Loucy (cell line): Measurements from ENCODE around the gene WBP2.

ENCODE experiments used
- H2AFZ ChIP-seq: fragments of 200-600 bp; sonication (generic); 2 replicates; pipeline ENCODE4 v1.6.0; 2016; ENCODE audit warnings: antibody characterized with exemption, mild to moderate bottlenecking, low read length, moderate library complexity
- H3F3A ChIP-seq: fragments of 200-600 bp; 2 replicates; pipeline ENCODE4 v1.6.0; 2016; ENCODE audit warnings: antibody characterized with exemption, low read depth, mild to moderate bottlenecking
- H3K27me3 ChIP-seq: fragments of 200-600 bp; sonication (generic); 2 replicates; pipeline ENCODE4 v1.6.1; 2014; ENCODE audit warnings: low read length, mild to moderate bottlenecking; ENCODE audit not compliant: insufficient read depth, poor library complexity, severe bottlenecking
- H3K36me3 ChIP-seq: fragments of 200-600 bp; sonication (generic); 2 replicates; pipeline ENCODE4 v1.6.1; 2016; ENCODE audit warnings: low read length; ENCODE audit not compliant: insufficient read depth
- H3K4me1 ChIP-seq: fragments of 200-600 bp; sonication (generic); 2 replicates; pipeline ENCODE4 v1.5.1; 2014; ENCODE audit warnings: low read length, mild to moderate bottlenecking; ENCODE audit not compliant: insufficient read depth, poor library complexity, severe bottlenecking
- H3K4me2 ChIP-seq: fragments of 200-600 bp; sonication (generic); 2 replicates; pipeline ENCODE4 v1.6.0; 2014; ENCODE audit warnings: antibody characterized with exemption, low read length, low read depth, mild to moderate bottlenecking; ENCODE audit not compliant: poor library complexity, severe bottlenecking
- H3K4me3 ChIP-seq: fragments of 200-600 bp; sonication (generic); 2 replicates; pipeline ENCODE4 v1.5.1; 2014; ENCODE audit warnings: low read length, mild to moderate bottlenecking, mixed read lengths; ENCODE audit not compliant: poor library complexity, severe bottlenecking
- H3K79me2 ChIP-seq: fragments of 200-600 bp; sonication (generic); 2 replicates; pipeline ENCODE4 v1.6.1; 2014; ENCODE audit warnings: low read length; ENCODE audit not compliant: insufficient read depth
- H3K9ac ChIP-seq: fragments of 200-600 bp; sonication (generic); 2 replicates; pipeline ENCODE4 v1.6.0; 2014; ENCODE audit warnings: mild to moderate bottlenecking, low read depth, low read length, moderate library complexity; ENCODE audit not compliant: poor library complexity, severe bottlenecking
- H3K9me2 ChIP-seq: fragments of 200-600 bp; sonication (generic); replicated peaks from 2 replicates; pipeline ENCODE4 v1.6.1; 2016; ENCODE audit warnings: low read depth, low read length, mixed read lengths
- H3K9me3 ChIP-seq: fragments of 200-600 bp; sonication (generic); 2 replicates; pipeline ENCODE4 v1.6.1; 2014; ENCODE audit warnings: mild to moderate bottlenecking, antibody characterized with exemption, low read length, low read depth; ENCODE audit not compliant: insufficient read depth
- H4K20me1 ChIP-seq: fragments of 200-600 bp; sonication (generic); 2 replicates; pipeline ENCODE4 v1.6.0; 2014; ENCODE audit warnings: antibody characterized with exemption, low read length, mild to moderate bottlenecking; ENCODE audit not compliant: insufficient read depth, poor library complexity, severe bottlenecking
- CTCF ChIP-seq: fragments of 200-600 bp; sonication (generic); conservative IDR thresholded peaks from 2 replicates; pipeline ENCODE4 v1.5.1; 2014; ENCODE audit warnings: mild to moderate bottlenecking, antibody characterized with exemption, low read length
- EZH2phosphoT487 ChIP-seq: fragments of 200-600 bp; IDR thresholded peaks from 2 replicates; pipeline ENCODE4 v1.6.1; 2018; ENCODE audit warnings: antibody characterized with exemption, mild to moderate bottlenecking, moderate library complexity, borderline replicate concordance

WBP2 gene

GRCh38 chr17:75823257-75824041 is 31.7 kb downstream of the WBP2 start:
- H3K4me2 ChIP-seq: no peak overlapping the region
- H3K4me3 ChIP-seq: no peak overlapping the region
- no peaks in the 10 kb centered on the region for H3K9me3 ChIP-seq
- peaks cover 6% of the 10 kb centered on the region for H4K20me1 ChIP-seq
- H3K27me3 ChIP-seq: no peaks in the 10 kb centered on the region
- peaks cover 66% of the 10 kb centered on the region; the same call in 1 of the 2 replicates for H3K36me3 ChIP-seq
- H3K4me1 ChIP-seq: peaks cover 5% of the 10 kb centered on the region
- no peaks in the 10 kb centered on the region for H3K79me2 ChIP-seq
- TF ChIP-seq EZH2phosphoT487 (no peak), CTCF (no peak)
- no peaks in the 10 kb centered on the region for H3F3A ChIP-seq
- no peak overlapping the region for H3K9ac ChIP-seq
- no peaks in the 10 kb centered on the region for H3K9me2 ChIP-seq
- H2AFZ ChIP-seq: no peak overlapping the region

DNA sequence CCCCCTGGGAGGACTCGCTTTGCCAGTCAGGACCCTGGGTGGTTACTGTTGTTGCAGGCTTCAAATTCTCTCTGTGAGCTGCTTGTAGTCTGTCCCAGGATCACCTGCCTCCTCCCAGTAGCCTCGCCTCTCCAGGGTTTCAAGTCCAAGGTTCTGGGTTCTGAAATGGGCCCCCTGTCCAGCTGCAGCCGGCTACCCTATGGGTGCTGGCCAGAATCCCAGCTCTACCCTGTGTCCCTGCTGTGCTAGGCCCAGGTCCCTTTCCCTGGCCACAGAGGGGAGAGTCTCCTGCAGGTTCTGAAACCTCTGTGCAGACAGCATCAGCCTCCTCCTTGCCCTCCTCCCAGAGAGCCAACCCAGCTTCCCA is 32.4 kb downstream of the WBP2 start:
- Histone ChIP-seq H3F3A (no peaks in the 10 kb centered on the region), H3K36me3 (peaks cover 69% of the 10 kb centered on the region; the same call in 1 of the 2 replicates), H3K9me2 (no peaks in the 10 kb centered on the region), H2AFZ (no peak overlapping the region), H3K79me2 (no peaks in the 10 kb centered on the region), H3K4me2 (no peak overlapping the region), H4K20me1 (peaks cover 6% of the 10 kb centered on the region), H3K9ac (no peak overlapping the region), H3K9me3 (no peaks in the 10 kb centered on the region), H3K4me3 (no peak overlapping the region), H3K27me3 (no peaks in the 10 kb centered on the region), H3K4me1 (peaks cover 5% of the 10 kb centered on the region)
- TF ChIP-seq CTCF: no peak
- no peak for TF ChIP-seq EZH2phosphoT487

- H2AFZ ChIP-seq: no peak overlapping the region
- H3K9me2 ChIP-seq: no peaks in the 10 kb centered on the region
- H3K4me2 ChIP-seq: no peak overlapping the region
- no peak overlapping the region for H3K9ac ChIP-seq
- H3K4me3 ChIP-seq: no peak overlapping the region
- no peak for TF ChIP-seq CTCF
- no peak for TF ChIP-seq EZH2phosphoT487
- no peaks in the 10 kb centered on the region for H3K79me2 ChIP-seq
- H3K36me3 ChIP-seq: peaks cover 75% of the 10 kb centered on the region; the same call in 1 of the 2 replicates
- no peaks in the 10 kb centered on the region for H3K9me3 ChIP-seq
- H4K20me1 ChIP-seq: peaks cover 3% of the 10 kb centered on the region
- no peaks in the 10 kb centered on the region for H3F3A ChIP-seq
- H3K4me1 ChIP-seq: peaks cover 3% of the 10 kb centered on the region
- H3K27me3 ChIP-seq: no peaks in the 10 kb centered on the region
These were observed 32.9 kb downstream of the WBP2 start for GRCh38 chr17:75822119-75822799.
